Chondrocyte (in vitro differentiated cells): Measurements from ENCODE around the gene BLCAP. TPM values are rescaled to one million over a fixed set of nuclear protein-coding genes. Genes with fewer than 3 reads are reported as not detected.
A peak's percentile ranks its signal among the peaks of the same experiment; 100 is the strongest.

Experiments
- DNase-seq: peaks from one replicate; pipeline ENCODE4 v3.0.0; 2021; ENCODE audit warnings: mixed read lengths, low spot score
- H3K27ac Mint-ChIP-seq: one replicate; pipeline ENCODE4 v1.8.0; 2021; ENCODE audit warnings: mild to moderate bottlenecking, moderate library complexity, mixed read lengths; ENCODE audit not compliant: unreplicated experiment
- H3K27me3 Mint-ChIP-seq: 2 replicates; pipeline ENCODE4 v1.8.0; 2021; ENCODE audit warnings: low read depth, mixed read lengths
- H3K36me3 Mint-ChIP-seq: 2 replicates; pipeline ENCODE4 v1.8.0; 2021; ENCODE audit warnings: low read depth, mixed read lengths
- H3K4me1 Mint-ChIP-seq: 2 replicates; pipeline ENCODE4 v1.8.0; 2021; ENCODE audit warnings: low read depth, mild to moderate bottlenecking, mixed read lengths
- H3K4me3 Mint-ChIP-seq: one replicate; pipeline ENCODE4 v1.8.0; 2021; ENCODE audit warnings: mild to moderate bottlenecking, moderate library complexity, mixed read lengths; ENCODE audit not compliant: unreplicated experiment
- H3K9me3 Mint-ChIP-seq: 2 replicates; pipeline ENCODE4 v1.8.0; 2021; ENCODE audit warnings: low read depth, mixed read lengths
- CTCF ChIP-seq: fragments of 200-600 bp; sonication (generic); IDR thresholded peaks from 2 replicates; pipeline ENCODE4 v1.5.0; 2021; ENCODE audit warnings: antibody characterized with exemption, mild to moderate bottlenecking, moderate library complexity
- total RNA-seq: library from RNA; stranded (reverse); gene quantifications from 3 replicates; pipeline ENCODE4 v1.2.1, GENCODE V29; 2021

The BLCAP gene
- total RNA-seq, 1 donor from 2014 or later: 56.6 TPM

- Mint-ChIP-seq H3K27me3 (no peaks in the 10 kb centered on the region), H3K36me3 (peaks cover 11% of the 10 kb centered on the region), H3K4me3 (peak within 1 kb of the TSS; percentile 65), H3K4me1 (peaks cover 86% of the 10 kb centered on the region), H3K27ac (no peak within 1 kb of the TSS), H3K9me3 (no peaks in the 10 kb centered on the region)
- no peak for TF ChIP-seq CTCF
- DNase-seq: no peak
Measured at GRCh38 chr20:37521061-37521771, 6.5 kb downstream of the BLCAP start, which contains the start of gene NNAT. TSS of gene NNAT (plus strand) at chr20:37521250. CDS start at chr20:37521332, 82 bp downstream.

GRCh38 chr20:37520419-37520955 lies 7.2 kb downstream of the BLCAP start:
- Mint-ChIP-seq H3K36me3 (peaks cover 11% of the 10 kb centered on the region), H3K4me1 (peaks cover 80% of the 10 kb centered on the region), H3K4me3 (peak overlapping the region; percentile 48), H3K27ac (no peak overlapping the region), H3K9me3 (no peaks in the 10 kb centered on the region), H3K27me3 (no peaks in the 10 kb centered on the region)
- no peak for DNase-seq
- no peak for TF ChIP-seq CTCF

GRCh38 chr20:37519508-37520418 lies 7.9 kb downstream of the BLCAP start:
- Mint-ChIP-seq H3K4me3 (no peak overlapping the region), H3K27ac (peak overlapping the region; percentile 65), H3K4me1 (peaks cover 73% of the 10 kb centered on the region), H3K9me3 (no peaks in the 10 kb centered on the region), H3K36me3 (peaks cover 15% of the 10 kb centered on the region), H3K27me3 (no peaks in the 10 kb centered on the region)
- TF ChIP-seq CTCF: peak; percentile 12
- DNase-seq: no peak

- peaks cover 66% of the 10 kb centered on the region for H3K4me1 Mint-ChIP-seq
- peak overlapping the region; percentile 65 for H3K27ac Mint-ChIP-seq
- no peaks in the 10 kb centered on the region for H3K27me3 Mint-ChIP-seq
- H3K9me3 Mint-ChIP-seq: no peaks in the 10 kb centered on the region
- DNase-seq: no peak
- no peak for TF ChIP-seq CTCF
- H3K4me3 Mint-ChIP-seq: no peak overlapping the region
- peaks cover 15% of the 10 kb centered on the region for H3K36me3 Mint-ChIP-seq
Measured at GRCh38 chr20:37518606-37519507, 8.8 kb downstream of the BLCAP start.
